ENCODE data around the gene VWA8. TPM values are rescaled to one million over a fixed set of nuclear protein-coding genes. Genes with fewer than 3 reads are reported as not detected.

The VWA8 gene
- polyA plus RNA-seq, 1 of the 3 experiments (the other 2 are of a cell fraction): 5.5 TPM

GRCh38 chr13:41682001-41682400 is 278.9 kb downstream of the VWA8 start:
- Histone ChIP-seq H3K27ac (ENCODE audit: low read depth in 2 of 2, low read length in 1 of 2) (no peak overlapping the region), H3K27me3 (ENCODE audit: insufficient read depth) (no peaks in the 10 kb centered on the region), H2AFZ (ENCODE audit: low read depth) (no peak overlapping the region), H3K79me2 (ENCODE audit: insufficient read depth) (no peaks in the 10 kb centered on the region), H3K9me2 (no peaks in the 10 kb centered on the region), H3K4me2 (no peak overlapping the region), H3K4me1 (ENCODE audit: control insufficient read depth in 1 of 2, insufficient read depth in 2 of 2, low read depth in 1 of 2, low read length in 1 of 2) (no peaks in the 10 kb centered on the region; a peak in 1 of 4 replicates), H3K9me3 (no peaks in the 10 kb centered on the region), H3F3A (replicated peaks; ENCODE audit: insufficient read depth) (peaks cover 6% of the 10 kb centered on the region), H3K4me3 (ENCODE audit: low read depth in 2 of 2, low read length in 1 of 2) (no peak overlapping the region), H3K9ac (no peak overlapping the region), H3K36me3 (replicated peaks in 1 of 2; ENCODE audit: control insufficient read depth in 1 of 2, insufficient read depth in 2 of 2, low read length in 1 of 2) (peaks cover 16 to 19% of the 10 kb centered on the region in 2 experiments), H4K20me1 (ENCODE audit: insufficient read depth) (no peaks in the 10 kb centered on the region)
- DNase-seq: no peak
- ChIA-PET CTCF (interaction anchor here (0.6 kb wide), 1 partner anchor 436 kb away, joined by 4 read pairs; no protein-coding TSS in a partner anchor), POLR2A (no interaction called here)
- TF ChIP-seq JUND (IDR thresholded peaks at IDR 0.05): no peak
- TF ChIP-seq IRF3 (IDR thresholded peaks at IDR 0.05; ENCODE audit: low read depth, low read length): no peak
- no peak for TF ChIP-seq GATA2 (CRISPR knock-in tag; IDR thresholded peaks at IDR 0.05)
- TF ChIP-seq PBX3 (IDR thresholded peaks at IDR 0.05): no peak
- TF ChIP-seq EP300 (IDR thresholded peaks at IDR 0.05; ENCODE audit: borderline replicate concordance in 1 of 2, low read depth in 1 of 2, low read length in 1 of 2): no peak
- no peak for TF ChIP-seq CTCF (IDR thresholded peaks at IDR 0.05)
- no peak for TF ChIP-seq NRF1 (IDR thresholded peaks at IDR 0.05; ENCODE audit: low read depth, low read length)
- TF ChIP-seq FOXJ3 (CRISPR knock-in tag; IDR thresholded peaks at IDR 0.05): no peak
- no peak for TF ChIP-seq ZBTB33 (IDR thresholded peaks at IDR 0.05; ENCODE audit: borderline replicate concordance, low read depth)
- no peak for TF ChIP-seq RCOR1 (IDR thresholded peaks at IDR 0.05; ENCODE audit: low read length)
- WGBS (ENCODE audit: low lambda C conversion rate): 89% methylated on average over 2 of the region's 2 CpGs

- H3K4me1 ChIP-seq (ENCODE audit: control insufficient read depth in 1 of 2, insufficient read depth in 2 of 2, low read depth in 1 of 2, low read length in 1 of 2): no peaks in the 10 kb centered on the region; a peak in 1 of 4 replicates
These were observed 279.3 kb downstream of the VWA8 start for GRCh38 chr13:41681587-41681986.

More at GRCh38 chr13:41681587-41681986, 279.3 kb downstream of the VWA8 start:
- no peaks in the 10 kb centered on the region for H3K79me2 ChIP-seq (ENCODE audit: insufficient read depth)
- H4K20me1 ChIP-seq (ENCODE audit: insufficient read depth): no peaks in the 10 kb centered on the region
- no peak overlapping the region for H3K27ac ChIP-seq (ENCODE audit: low read depth in 2 of 2, low read length in 1 of 2)
- peaks cover 16 to 19% of the 10 kb centered on the region in 2 experiments for H3K36me3 ChIP-seq (replicated peaks in 1 of 2; ENCODE audit: control insufficient read depth in 1 of 2, insufficient read depth in 2 of 2, low read length in 1 of 2)
- WGBS (ENCODE audit: low lambda C conversion rate): 98% methylated on average over 3 of the region's 3 CpGs
- DNase-seq: no peak
- no peak overlapping the region for H2AFZ ChIP-seq (ENCODE audit: low read depth)
- no peak overlapping the region for H3K4me3 ChIP-seq (ENCODE audit: low read depth in 2 of 2, low read length in 1 of 2)
- H3K4me2 ChIP-seq: no peak overlapping the region
- no peak overlapping the region for H3K9ac ChIP-seq
- no peaks in the 10 kb centered on the region for H3K27me3 ChIP-seq (ENCODE audit: insufficient read depth)
- no peaks in the 10 kb centered on the region for H3K9me2 ChIP-seq
- peaks cover 6% of the 10 kb centered on the region for H3F3A ChIP-seq (replicated peaks; ENCODE audit: insufficient read depth)
- CTCF ChIA-PET: no interaction called here
- POLR2A ChIA-PET: no interaction called here
- H3K9me3 ChIP-seq: no peaks in the 10 kb centered on the region
- TF ChIP-seq RAD21 (IDR thresholded peaks at IDR 0.05; ENCODE audit: low read length) (no peak), TCF12 (IDR thresholded peaks at IDR 0.05) (no peak), NFIC (IDR thresholded peaks at IDR 0.05; ENCODE audit: borderline replicate concordance) (no peak), FOXJ3 (CRISPR knock-in tag; IDR thresholded peaks at IDR 0.05) (no peak), FOSL2 (IDR thresholded peaks at IDR 0.05; ENCODE audit: borderline replicate concordance, low read depth) (no peak)
